Cardiac muscle cell (in vitro differentiated cells and primary cell): ENCODE measurements around the gene RBM47. TPM values are rescaled to one million over a fixed set of nuclear protein-coding genes. Genes with fewer than 3 reads are reported as not detected.
A peak's percentile ranks its signal among the peaks of the same experiment; 100 is the strongest.

Experiments
- DNase-seq, 2 donors: peaks; one replicate each; pipeline versions ENCODE4 v3.0.0 to v3.0.0-alpha.2; 2010 to 2017; ENCODE audit warnings: low read depth in 1 of 2, low spot score in 1 of 2
- H3K27ac ChIP-seq: fragments of 200-600 bp; sonication (generic); 2 replicates; pipeline ENCODE4 v1.5.1; 2016
- H3K27me3 ChIP-seq: fragments of 200-600 bp; sonication (generic); 2 replicates; pipeline ENCODE4 v1.6.0; 2016; ENCODE audit warnings: control low read depth
- H3K36me3 ChIP-seq: fragments of 200-600 bp; sonication (generic); 2 replicates; pipeline ENCODE4 v1.5.1; 2016; ENCODE audit warnings: control low read depth
- H3K4me1 ChIP-seq: fragments of 200-600 bp; sonication (generic); 2 replicates; pipeline ENCODE4 v1.8.1; 2017; ENCODE audit warnings: low read depth, mild to moderate bottlenecking, mixed run types
- H3K4me3 ChIP-seq: fragments of 200-600 bp; sonication (generic); 2 replicates; pipeline ENCODE4 v1.5.1; 2016; ENCODE audit warnings: mild to moderate bottlenecking
- H3K9me3 ChIP-seq: fragments of 200-600 bp; sonication (generic); 2 replicates; pipeline ENCODE4 v1.5.1; 2017; ENCODE audit warnings: low read depth, mild to moderate bottlenecking, control low read depth
- polyA plus RNA-seq: library from polyadenylated mRNA; unstranded; fragments of >200 nt; fragmentation: Nextera tagmentation; extraction: Ambion mirVana; gene quantifications from 2 replicates; pipeline ENCODE4 v1.2.1, GENCODE V29; 2016
- total RNA-seq: library from RNA; depleted of rRNA; stranded (reverse); fragments of >200 nt; gene quantifications from 2 replicates; pipeline ENCODE4 v1.2.3, GENCODE V29; 2016
- TF ChIP-seq, protein P1 (sequence below): IDR thresholded peaks from 2 replicates; pipeline ENCODE4 v1.5.1; 2012; ENCODE audit warnings: low read depth, mild to moderate bottlenecking, low read length

Gene RBM47
- total and polyA plus RNA-seq, 2 experiments from 2014 or later: 1.1 to 1.4 TPM

DNA sequence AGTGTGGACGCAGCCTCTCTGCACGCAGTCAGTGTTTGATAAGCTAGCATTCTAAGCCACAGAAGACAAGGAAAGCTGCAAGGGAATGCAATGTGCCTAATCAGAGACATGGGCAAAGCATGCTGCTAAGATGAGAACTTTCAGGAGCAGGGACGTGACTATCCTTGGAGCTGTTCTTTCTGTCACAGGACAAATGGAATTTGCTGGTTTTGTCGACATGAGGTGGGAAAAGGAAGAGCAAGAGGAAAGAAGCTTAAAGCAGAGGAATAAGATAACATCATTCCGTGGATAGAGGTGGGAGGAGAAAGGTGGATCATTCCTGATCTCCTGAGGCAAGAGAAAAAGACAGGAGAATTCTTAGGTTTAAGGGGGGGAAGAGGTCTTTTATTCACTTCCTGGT lies 33.7 kb downstream of the RBM47 start:
- no peak for DNase-seq
- TF ChIP-seq, protein P1, sequence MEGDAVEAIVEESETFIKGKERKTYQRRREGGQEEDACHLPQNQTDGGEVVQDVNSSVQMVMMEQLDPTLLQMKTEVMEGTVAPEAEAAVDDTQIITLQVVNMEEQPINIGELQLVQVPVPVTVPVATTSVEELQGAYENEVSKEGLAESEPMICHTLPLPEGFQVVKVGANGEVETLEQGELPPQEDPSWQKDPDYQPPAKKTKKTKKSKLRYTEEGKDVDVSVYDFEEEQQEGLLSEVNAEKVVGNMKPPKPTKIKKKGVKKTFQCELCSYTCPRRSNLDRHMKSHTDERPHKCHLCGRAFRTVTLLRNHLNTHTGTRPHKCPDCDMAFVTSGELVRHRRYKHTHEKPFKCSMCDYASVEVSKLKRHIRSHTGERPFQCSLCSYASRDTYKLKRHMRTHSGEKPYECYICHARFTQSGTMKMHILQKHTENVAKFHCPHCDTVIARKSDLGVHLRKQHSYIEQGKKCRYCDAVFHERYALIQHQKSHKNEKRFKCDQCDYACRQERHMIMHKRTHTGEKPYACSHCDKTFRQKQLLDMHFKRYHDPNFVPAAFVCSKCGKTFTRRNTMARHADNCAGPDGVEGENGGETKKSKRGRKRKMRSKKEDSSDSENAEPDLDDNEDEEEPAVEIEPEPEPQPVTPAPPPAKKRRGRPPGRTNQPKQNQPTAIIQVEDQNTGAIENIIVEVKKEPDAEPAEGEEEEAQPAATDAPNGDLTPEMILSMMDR: no peak
- Histone ChIP-seq H3K36me3 (no peaks in the 10 kb centered on the region), H3K27ac (no peak overlapping the region), H3K4me3 (no peak overlapping the region), H3K9me3 (no peaks in the 10 kb centered on the region), H3K4me1 (no peaks in the 10 kb centered on the region), H3K27me3 (no peaks in the 10 kb centered on the region)

DNA sequence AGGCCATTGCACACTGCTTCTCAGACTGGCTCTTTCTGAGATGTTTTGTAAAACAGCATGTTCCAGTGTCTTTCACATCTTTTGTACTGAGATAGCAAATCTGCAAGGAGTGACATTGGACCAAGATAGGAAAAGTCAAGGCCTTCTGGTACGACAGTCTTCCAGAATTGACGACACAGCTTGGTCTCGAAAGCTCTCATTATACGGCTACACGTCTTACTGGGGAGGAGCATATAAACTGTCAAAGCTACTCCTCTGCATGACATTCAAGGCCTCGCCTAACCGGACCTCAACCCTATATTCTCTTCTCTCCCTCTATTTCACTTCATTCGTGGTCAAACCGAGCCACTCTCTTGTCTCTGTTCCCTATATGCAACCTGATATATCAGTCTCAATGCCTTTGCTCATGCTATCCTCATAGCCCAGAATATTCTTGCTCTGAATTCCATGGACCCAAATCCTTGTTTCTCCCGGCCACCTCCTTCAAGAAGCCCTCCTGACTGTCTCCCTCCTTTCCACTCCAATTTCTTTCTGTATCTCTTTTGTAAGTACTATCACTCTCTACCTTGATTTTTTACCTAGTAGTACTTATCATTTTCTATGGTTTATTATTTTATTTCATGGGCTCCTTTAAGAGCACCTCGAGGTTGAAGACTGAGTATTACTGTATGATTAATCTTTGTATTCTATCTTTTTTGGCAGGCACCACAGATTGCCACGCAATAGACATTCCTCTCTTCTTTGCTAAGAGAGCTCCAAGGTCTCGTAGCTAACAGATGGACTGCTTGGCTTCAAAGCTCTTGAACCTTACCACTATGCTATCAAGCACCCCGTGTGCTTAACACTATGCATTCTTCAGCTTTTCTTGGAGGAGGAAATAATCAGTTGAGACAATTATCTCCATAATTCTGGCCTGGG lies 35.1 kb downstream of the RBM47 start:
- H3K27me3 ChIP-seq: no peaks in the 10 kb centered on the region
- TF ChIP-seq, protein P1: no peak
- DNase-seq: peak in 1 of 2 donors; percentile 84
- no peak overlapping the region for H3K27ac ChIP-seq
- H3K9me3 ChIP-seq: no peaks in the 10 kb centered on the region
- H3K4me1 ChIP-seq: no peaks in the 10 kb centered on the region
- no peak overlapping the region for H3K4me3 ChIP-seq
- no peaks in the 10 kb centered on the region for H3K36me3 ChIP-seq

DNA sequence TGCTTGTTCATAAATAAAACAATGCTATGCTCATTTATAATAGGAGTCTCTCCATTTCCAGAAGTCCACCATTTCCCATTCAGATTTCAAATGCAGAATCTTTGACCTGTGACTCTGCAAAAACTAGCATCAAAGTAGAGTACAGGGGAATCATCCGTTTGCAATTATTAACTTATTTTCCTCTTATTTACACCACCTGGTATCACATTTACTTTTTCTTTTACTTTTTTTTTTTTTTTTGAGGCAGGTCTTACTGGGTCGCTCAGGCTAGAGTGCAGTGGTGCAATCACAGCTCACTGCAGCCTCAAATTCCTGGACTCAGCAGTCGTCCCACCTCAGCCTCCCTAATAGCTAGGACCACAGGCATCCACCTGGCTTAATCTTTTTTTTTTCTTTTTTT lies 37.6 kb downstream of the RBM47 start:
- Histone ChIP-seq H3K36me3 (no peaks in the 10 kb centered on the region), H3K27me3 (no peaks in the 10 kb centered on the region), H3K9me3 (no peaks in the 10 kb centered on the region), H3K4me1 (no peaks in the 10 kb centered on the region), H3K27ac (no peak overlapping the region), H3K4me3 (no peak overlapping the region)
- no peak for DNase-seq
- TF ChIP-seq, protein P1: no peak

DNA sequence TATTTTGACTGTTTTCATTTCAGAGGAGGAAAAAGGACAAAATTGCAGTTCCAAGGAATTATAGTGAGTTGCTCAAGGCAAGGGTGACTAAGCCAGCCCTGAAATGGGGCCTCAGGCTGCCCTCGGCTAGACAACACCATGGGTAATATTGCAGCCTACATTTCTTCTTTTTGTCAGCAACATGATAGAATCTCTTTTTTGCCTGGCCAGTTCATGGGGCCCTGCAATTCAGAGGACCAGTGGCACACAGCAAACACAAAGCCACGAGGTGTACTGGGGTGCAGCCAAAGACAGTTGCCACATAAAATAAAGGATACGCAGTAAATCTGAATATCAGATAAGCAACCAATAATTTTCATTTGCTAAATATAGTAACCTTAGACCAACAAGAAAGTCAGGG lies 41.8 kb downstream of the RBM47 start:
- H3K4me3 ChIP-seq: no peak overlapping the region
- no peak overlapping the region for H3K27ac ChIP-seq
- TF ChIP-seq, protein P1: no peak
- DNase-seq: peak in 1 of 2 donors; percentile 75
- no peaks in the 10 kb centered on the region for H3K27me3 ChIP-seq
- no peaks in the 10 kb centered on the region for H3K9me3 ChIP-seq
- no peaks in the 10 kb centered on the region for H3K36me3 ChIP-seq
- H3K4me1 ChIP-seq: no peaks in the 10 kb centered on the region

DNA sequence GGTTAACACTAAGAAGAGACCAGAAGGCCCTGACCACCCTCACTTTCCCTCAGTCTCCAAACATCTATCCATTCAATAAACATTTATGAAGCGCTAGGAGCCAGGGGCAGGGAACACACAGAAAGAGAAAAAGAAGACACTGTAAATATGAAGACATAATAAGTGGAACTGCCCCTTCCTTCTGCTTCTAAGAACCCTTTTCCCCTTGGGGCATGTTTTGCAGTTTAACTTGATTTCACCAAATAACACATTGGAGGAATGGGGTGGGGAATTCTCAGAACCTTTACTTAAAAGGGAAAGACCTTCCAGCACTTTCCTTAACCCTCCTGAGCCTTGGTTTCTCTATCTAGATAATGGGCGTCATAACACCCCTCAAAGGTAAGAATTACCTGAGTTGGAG lies 42.3 kb downstream of the RBM47 start:
- DNase-seq: no peak
- H3K4me3 ChIP-seq: no peak overlapping the region
- no peak overlapping the region for H3K27ac ChIP-seq
- no peaks in the 10 kb centered on the region for H3K27me3 ChIP-seq
- TF ChIP-seq, protein P1: no peak
- no peaks in the 10 kb centered on the region for H3K36me3 ChIP-seq
- no peaks in the 10 kb centered on the region for H3K4me1 ChIP-seq
- no peaks in the 10 kb centered on the region for H3K9me3 ChIP-seq
